ENCODE data around the gene CEP63.

- TF ChIP-seq, protein P1, sequence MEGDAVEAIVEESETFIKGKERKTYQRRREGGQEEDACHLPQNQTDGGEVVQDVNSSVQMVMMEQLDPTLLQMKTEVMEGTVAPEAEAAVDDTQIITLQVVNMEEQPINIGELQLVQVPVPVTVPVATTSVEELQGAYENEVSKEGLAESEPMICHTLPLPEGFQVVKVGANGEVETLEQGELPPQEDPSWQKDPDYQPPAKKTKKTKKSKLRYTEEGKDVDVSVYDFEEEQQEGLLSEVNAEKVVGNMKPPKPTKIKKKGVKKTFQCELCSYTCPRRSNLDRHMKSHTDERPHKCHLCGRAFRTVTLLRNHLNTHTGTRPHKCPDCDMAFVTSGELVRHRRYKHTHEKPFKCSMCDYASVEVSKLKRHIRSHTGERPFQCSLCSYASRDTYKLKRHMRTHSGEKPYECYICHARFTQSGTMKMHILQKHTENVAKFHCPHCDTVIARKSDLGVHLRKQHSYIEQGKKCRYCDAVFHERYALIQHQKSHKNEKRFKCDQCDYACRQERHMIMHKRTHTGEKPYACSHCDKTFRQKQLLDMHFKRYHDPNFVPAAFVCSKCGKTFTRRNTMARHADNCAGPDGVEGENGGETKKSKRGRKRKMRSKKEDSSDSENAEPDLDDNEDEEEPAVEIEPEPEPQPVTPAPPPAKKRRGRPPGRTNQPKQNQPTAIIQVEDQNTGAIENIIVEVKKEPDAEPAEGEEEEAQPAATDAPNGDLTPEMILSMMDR (IDR thresholded peaks at IDR 0.05; ENCODE audit: control extremely low read depth in 1 of 3, insufficient read depth in 1 of 3, low read depth in 1 of 3, low read length in 3 of 3), result no peak
- TF ChIP-seq POU5F1 (IDR thresholded peaks at IDR 0.05; ENCODE audit: low read depth, low read length) (no peak), GTF2F1 (IDR thresholded peaks at IDR 0.05; ENCODE audit: borderline replicate concordance, low read depth, low read length) (no peak), POLR2A (IDR thresholded peaks at IDR 0.05; ENCODE audit: control extremely low read depth in 1 of 2, low read depth in 2 of 2, low read length in 2 of 2) (no peak), EZH2 (IDR thresholded peaks at IDR 0.05; ENCODE audit: low read depth, low read length, severe bottlenecking) (no peak), SUZ12 (IDR thresholded peaks at IDR 0.05; ENCODE audit: low read length) (no peak), CBX8 (IDR thresholded peaks at IDR 0.05; ENCODE audit: borderline replicate concordance, low read depth, low read length) (no peak), POLR2AphosphoS5 (IDR thresholded peaks at IDR 0.05; ENCODE audit: low read depth, low read length) (no peak)
Observed at GRCh38 chr3:134448664-134449063, 37.2 kb upstream of the CEP63 start.

All from H1 (cell line).